Activated CD8-positive, alpha-beta memory T cell treated with anti-CD3 and anti-CD28 coated beads for 1 hour (primary cell): ENCODE measurements around the gene CHCHD10.

Experiments used
- DNase-seq, 2 donors: peaks; one replicate each; pipeline ENCODE4 v3.0.0-alpha.2; 2020; ENCODE audit warnings: low read depth in 1 of 2; ENCODE audit errors: extremely low read depth in 1 of 2

CHCHD10 gene

DNA sequence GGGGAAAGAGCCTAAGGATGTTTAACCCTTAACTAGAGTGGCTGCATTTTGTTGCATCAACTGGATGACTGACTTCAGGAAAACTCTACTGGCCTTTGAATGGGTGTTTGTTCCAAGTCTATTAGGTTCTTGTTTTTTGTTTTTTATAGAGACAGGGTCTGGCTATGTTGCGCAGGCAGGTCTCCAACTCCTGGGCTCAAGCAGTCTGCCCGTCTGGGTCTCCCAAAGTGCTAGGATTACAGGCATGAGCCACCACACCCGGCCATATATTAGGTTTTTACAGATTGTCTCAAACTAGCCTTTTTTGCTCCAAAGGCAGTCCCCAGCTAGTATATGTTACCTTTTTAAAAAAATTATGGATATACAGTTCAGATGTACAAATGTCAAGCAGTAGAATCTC lies 20.1 kb upstream of the CHCHD10 start:
- no peak for DNase-seq

DNA sequence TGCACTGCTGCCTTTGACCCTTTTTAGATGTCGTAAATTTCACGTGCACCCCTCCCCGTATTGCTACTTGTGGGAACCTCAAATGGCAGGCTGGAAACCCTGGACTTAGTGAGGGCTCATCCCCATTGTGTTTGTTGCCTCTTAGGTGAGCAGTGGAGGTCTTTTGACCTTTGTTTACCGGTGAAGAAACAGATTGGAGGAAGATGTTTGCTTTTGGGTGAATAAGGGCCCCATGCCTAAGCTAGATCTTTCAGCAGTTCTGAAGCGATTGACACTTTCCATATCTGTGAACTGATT lies 19.8 kb upstream of the CHCHD10 start:
- no peak for DNase-seq

GRCh38 chr22:23786752-23787599 lies 19.2 kb upstream of the CHCHD10 start, which contains the start of gene SMARCB1:
SMARCB1 (plus strand) TSS chr22:23786966; CDS start chr22:23787170, 204 bp downstream.
- peak; percentile 66 to 91 for DNase-seq

DNA sequence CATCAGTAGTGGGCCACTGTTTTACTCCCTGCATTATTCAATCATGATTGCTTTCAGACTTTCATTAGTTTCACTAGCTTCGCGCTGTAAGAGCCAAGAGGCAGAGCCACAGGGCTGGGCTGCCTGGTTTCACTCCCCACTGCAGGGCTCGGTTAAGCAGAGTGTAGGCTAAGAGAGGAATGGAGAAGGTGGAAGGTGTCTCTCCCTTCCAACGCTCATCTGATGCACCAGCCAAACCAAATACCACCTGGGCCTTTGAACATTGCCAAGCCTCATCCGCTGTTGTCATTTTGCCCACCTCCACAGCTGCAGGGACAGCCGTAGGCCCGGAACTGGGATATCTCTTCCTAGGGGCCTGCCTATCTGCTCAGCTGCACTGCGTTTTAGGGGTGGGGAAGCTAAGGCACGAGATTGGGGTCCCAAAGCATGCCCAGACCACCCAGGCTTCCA lies 18.5 kb upstream of the CHCHD10 start:
- DNase-seq: no peak

DNA sequence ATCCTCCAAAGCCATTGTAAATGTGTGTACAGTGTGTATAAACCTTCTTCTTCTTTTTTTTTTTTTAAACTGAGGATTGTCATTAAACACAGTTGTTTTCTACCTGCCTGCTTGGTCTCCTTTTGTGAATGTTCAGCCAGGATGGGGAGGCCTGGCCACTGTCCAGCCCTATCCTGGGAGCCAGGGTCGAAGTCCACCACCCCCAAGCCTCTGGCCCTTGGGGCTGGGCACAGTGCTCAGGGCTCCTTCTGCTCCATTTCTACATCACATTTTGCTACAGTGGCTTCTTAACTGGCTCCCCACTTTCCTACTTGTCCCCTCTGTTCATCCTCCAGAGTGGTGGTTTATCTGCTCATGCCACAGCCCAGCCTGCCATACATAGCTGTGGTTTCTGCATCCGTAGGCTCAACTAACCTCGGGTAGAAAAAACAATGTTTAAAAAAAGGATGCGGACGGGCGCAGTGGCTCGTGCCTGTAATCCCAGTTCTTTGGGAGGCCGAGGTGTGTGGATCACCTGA lies 16.5 kb upstream of the CHCHD10 start:
- DNase-seq: no peak

- no peak for DNase-seq
Measured at GRCh38 chr22:23783265-23784150, 15.7 kb upstream of the CHCHD10 start.

- no peak for DNase-seq
Measured at GRCh38 chr22:23782703-23783102, 14.9 kb upstream of the CHCHD10 start.

- DNase-seq: no peak
Measured at GRCh38 chr22:23782252-23782651, 14.5 kb upstream of the CHCHD10 start.

- DNase-seq: no peak
Measured at GRCh38 chr22:23781511-23782183, 13.9 kb upstream of the CHCHD10 start.

GRCh38 chr22:23781065-23781464 lies 13.3 kb upstream of the CHCHD10 start:
- no peak for DNase-seq

DNA sequence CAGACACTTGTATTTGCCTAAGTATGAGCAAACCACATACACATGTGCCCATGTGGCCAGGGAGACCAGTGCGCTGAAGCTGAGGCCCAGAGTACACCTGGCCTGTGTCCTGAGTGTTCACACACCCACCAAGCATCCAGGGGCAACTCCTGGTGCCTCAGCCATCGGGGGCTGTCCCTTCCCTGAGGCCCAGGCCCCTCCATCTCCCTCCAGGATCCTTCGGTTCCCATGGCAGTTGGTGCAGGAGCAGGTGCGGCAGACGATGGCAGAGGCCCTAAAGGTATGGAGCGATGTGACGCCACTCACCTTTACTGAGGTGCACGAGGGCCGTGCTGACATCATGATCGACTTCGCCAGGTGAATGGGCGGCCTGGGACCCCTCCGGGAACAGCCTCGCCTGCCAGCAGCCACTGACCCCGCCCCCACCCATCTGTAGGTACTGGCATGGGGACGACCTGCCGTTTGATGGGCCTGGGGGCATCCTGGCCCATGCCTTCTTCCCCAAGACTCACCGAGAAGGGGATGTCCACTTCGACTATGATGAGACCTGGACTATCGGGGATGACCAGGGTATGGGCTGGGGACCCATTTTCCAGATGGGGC lies 12.5 kb upstream of the CHCHD10 start:
- DNase-seq: no peak

DNA sequence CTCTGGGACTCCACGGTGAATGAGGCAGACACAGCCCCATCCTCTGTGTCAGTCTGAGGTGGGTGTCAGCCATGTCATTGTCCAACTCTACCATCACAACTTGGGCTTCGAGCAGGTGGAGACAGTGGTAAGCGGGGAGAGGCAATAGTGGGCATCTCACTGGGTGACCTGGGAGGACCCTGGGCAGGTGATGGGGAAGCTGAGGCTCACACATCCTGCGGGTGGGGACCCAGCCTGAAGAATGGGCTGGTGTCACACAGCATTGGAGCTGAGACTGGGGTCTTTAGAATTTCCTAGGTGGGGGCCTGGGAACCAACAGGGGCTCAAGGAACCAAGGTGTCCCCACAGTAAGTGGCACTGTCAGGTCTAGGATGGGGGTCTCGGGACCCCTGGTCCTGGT lies 12.0 kb upstream of the CHCHD10 start:
- no peak for DNase-seq

DNA sequence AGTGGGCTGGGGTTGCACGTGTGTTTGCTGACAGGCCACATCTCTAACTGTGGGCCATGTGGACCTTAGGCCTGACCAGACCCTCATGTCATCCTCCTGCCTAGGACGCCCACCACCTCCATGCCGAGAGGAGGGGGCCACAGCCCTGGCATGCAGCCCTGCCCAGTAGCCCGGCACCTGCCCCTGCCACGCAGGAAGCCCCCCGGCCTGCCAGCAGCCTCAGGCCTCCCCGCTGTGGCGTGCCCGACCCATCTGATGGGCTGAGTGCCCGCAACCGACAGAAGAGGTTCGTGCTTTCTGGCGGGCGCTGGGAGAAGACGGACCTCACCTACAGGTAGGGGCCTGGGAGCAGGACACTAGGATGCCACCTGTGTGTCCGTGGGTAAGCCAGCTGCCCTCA lies 11.3 kb upstream of the CHCHD10 start:
- no peak for DNase-seq

GRCh38 chr22:23778577-23778900 lies 10.8 kb upstream of the CHCHD10 start:
- no peak for DNase-seq

GRCh38 chr22:23777776-23778576 lies 10.2 kb upstream of the CHCHD10 start:
- no peak for DNase-seq

GRCh38 chr22:23775779-23776375 lies 8.1 kb upstream of the CHCHD10 start:
- DNase-seq: no peak

GRCh38 chr22:23774922-23775436 lies 7.2 kb upstream of the CHCHD10 start:
- DNase-seq: no peak

- no peak for DNase-seq
Measured at GRCh38 chr22:23774114-23774921, 6.5 kb upstream of the CHCHD10 start.
